WTC11 (cell line): ENCODE results near the gene CAPN2. TPM values are rescaled to one million over a fixed set of nuclear protein-coding genes. Genes with fewer than 3 reads are reported as not detected.

Source experiments
- ATAC-seq: fragments of 200-7000 bp; cut with Tn5 transposase; 2 replicates; pipeline ENCODE4 v1.10.0; 2021; ENCODE audit warnings: mild to moderate bottlenecking, moderate library complexity
- CTCF ChIA-PET: fragments of 300-600 bp; sonication (Branson Sonifier 250); formaldehyde crosslinking; loops from one replicate; lab custom pipeline; 2021; ENCODE audit warnings: antibody characterized with exemption; lab: Charles Lee
- POLR2A ChIA-PET: fragments of 350-600 bp; sonication (Branson Sonifier 250); formaldehyde crosslinking; loops from one replicate; lab custom pipeline; 2021; ENCODE audit warnings: antibody characterized with exemption; lab: Charles Lee
- DNase-seq: peaks from one replicate; pipeline ENCODE4 v3.0.0; 2021; ENCODE audit warnings: low spot score
- H3K27ac Mint-ChIP-seq: 2 replicates; pipeline ENCODE4 v1.8.0; 2021; ENCODE audit warnings: mixed read lengths
- H3K27me3 Mint-ChIP-seq: 2 replicates; pipeline ENCODE4 v1.8.0; 2021; ENCODE audit warnings: low read depth, mild to moderate bottlenecking, moderate library complexity, mixed read lengths
- H3K36me3 Mint-ChIP-seq: 2 replicates; pipeline ENCODE4 v1.8.0; 2021; ENCODE audit warnings: mixed read lengths
- H3K4me1 Mint-ChIP-seq: 2 replicates; pipeline ENCODE4 v1.8.0; 2022; ENCODE audit warnings: mixed read lengths
- H3K4me3 Mint-ChIP-seq: 2 replicates; pipeline ENCODE4 v1.8.0; 2021; ENCODE audit warnings: mild to moderate bottlenecking, moderate library complexity, mixed read lengths
- H3K9me3 Mint-ChIP-seq: 2 replicates; pipeline ENCODE4 v1.8.0; 2021; ENCODE audit warnings: mixed read lengths
- EMX1 ChIP-seq: fragments of 250-450 bp; sonication (Bioruptor Pico); IDR thresholded peaks from 2 replicates; pipeline ENCODE4 v1.8.0; 2021; ENCODE audit warnings: mild to moderate bottlenecking
- FOXP1 ChIP-seq: sonication (generic); formaldehyde crosslinking; IDR thresholded peaks from 2 replicates; pipeline ENCODE4 v1.8.0; 2022; ENCODE audit warnings: missing genetic modification reagents, mild to moderate bottlenecking, moderate library complexity, borderline replicate concordance
- GABPB1 ChIP-seq: sonication (generic); formaldehyde crosslinking; IDR thresholded peaks from 2 replicates; pipeline ENCODE4 v1.8.1; 2023; ENCODE audit warnings: mild to moderate bottlenecking, missing genetic modification reagents
- GRHL2 ChIP-seq: fragments of 250-450 bp; sonication (Bioruptor Pico); IDR thresholded peaks from 2 replicates; pipeline ENCODE4 v1.8.0; 2022; ENCODE audit warnings: mild to moderate bottlenecking, moderate library complexity; ENCODE audit not compliant: insufficient replicate concordance, severe bottlenecking
- HMGA2 ChIP-seq: fragments of 250-450 bp; sonication (Bioruptor Pico); IDR thresholded peaks from 2 replicates; pipeline ENCODE4 v1.4.0; 2021; ENCODE audit warnings: mild to moderate bottlenecking, moderate library complexity
- JAZF1 ChIP-seq: fragments of 250-450 bp; sonication (Bioruptor Pico); IDR thresholded peaks from 2 replicates; pipeline ENCODE4 v1.9.0; 2021; ENCODE audit warnings: moderate library complexity, mild to moderate bottlenecking, inconsistent platforms
- KAT7 ChIP-seq: sonication (generic); formaldehyde crosslinking; IDR thresholded peaks from 2 replicates; pipeline ENCODE4 v1.8.1; 2023; ENCODE audit warnings: missing genetic modification reagents, mild to moderate bottlenecking, borderline replicate concordance
- MYBL2 ChIP-seq: sonication (generic); formaldehyde crosslinking; IDR thresholded peaks from 2 replicates; pipeline ENCODE4 v1.8.1; 2023; ENCODE audit warnings: mild to moderate bottlenecking, moderate library complexity, missing genetic modification reagents
- NFATC4 ChIP-seq: fragments of 250-450 bp; sonication (Bioruptor Pico); IDR thresholded peaks from 2 replicates; pipeline ENCODE4 v1.9.0; 2021; ENCODE audit warnings: mild to moderate bottlenecking
- NR2C2 ChIP-seq: sonication (generic); formaldehyde crosslinking; IDR thresholded peaks from 2 replicates; pipeline ENCODE4 v1.8.0; 2022; ENCODE audit warnings: mild to moderate bottlenecking, missing genetic modification reagents
- RELA ChIP-seq: sonication (generic); formaldehyde crosslinking; IDR thresholded peaks from 2 replicates; pipeline ENCODE4 v1.8.1; 2022; ENCODE audit warnings: missing genetic modification reagents, mild to moderate bottlenecking, borderline replicate concordance
- TEAD1 ChIP-seq: sonication (generic); formaldehyde crosslinking; IDR thresholded peaks from 2 replicates; pipeline ENCODE4 v1.8.0; 2022; ENCODE audit warnings: mild to moderate bottlenecking, missing genetic modification reagents
- ZBTB21 ChIP-seq: sonication (generic); formaldehyde crosslinking; IDR thresholded peaks from 2 replicates; pipeline ENCODE4 v1.8.1; 2023; ENCODE audit warnings: mild to moderate bottlenecking, missing genetic modification reagents, borderline replicate concordance
- ZNF121 ChIP-seq: sonication (generic); formaldehyde crosslinking; IDR thresholded peaks from 2 replicates; pipeline ENCODE4 v1.8.0; 2023; ENCODE audit warnings: missing genetic modification reagents
- ZNF671 ChIP-seq: fragments of 250-450 bp; sonication (Bioruptor Pico); IDR thresholded peaks from 2 replicates; pipeline ENCODE4 v1.8.0; 2021; ENCODE audit warnings: mild to moderate bottlenecking
- total RNA-seq: library from RNA; stranded (reverse); gene quantifications from 3 replicates; pipeline ENCODE4 v1.2.3, GENCODE V29; 2021
- TF ChIP-seq, protein P1 (sequence below): sonication (generic); formaldehyde crosslinking; IDR thresholded peaks from 2 replicates; pipeline ENCODE4 v1.8.1; 2022; ENCODE audit warnings: missing genetic modification reagents, borderline replicate concordance
- TF ChIP-seq, protein P2 (sequence below): fragments of 250-450 bp; sonication (Bioruptor Pico); IDR thresholded peaks from 2 replicates; pipeline ENCODE4 v2.1.2; 2022; ENCODE audit warnings: mild to moderate bottlenecking, moderate library complexity
- TF ChIP-seq, protein P3 (sequence below): fragments of 250-450 bp; sonication (Bioruptor Pico); IDR thresholded peaks from 2 replicates; pipeline ENCODE4 v1.9.0; 2021; ENCODE audit warnings: mild to moderate bottlenecking
- TF ChIP-seq, protein P4 (sequence below): sonication (generic); formaldehyde crosslinking; IDR thresholded peaks from 2 replicates; pipeline ENCODE4 v1.8.1; 2022; ENCODE audit warnings: low read depth, mild to moderate bottlenecking, moderate library complexity, missing genetic modification reagents, borderline replicate concordance
- TF ChIP-seq, protein P5 (sequence below): sonication (generic); formaldehyde crosslinking; IDR thresholded peaks from 2 replicates; pipeline ENCODE4 v1.8.0; 2022; ENCODE audit warnings: mild to moderate bottlenecking, missing genetic modification reagents
- TF ChIP-seq, protein P6 (sequence below): sonication (generic); formaldehyde crosslinking; IDR thresholded peaks from 2 replicates; pipeline ENCODE4 v1.8.0; 2022; ENCODE audit warnings: missing genetic modification reagents
- TF ChIP-seq, protein P7 (sequence below): fragments of 250-450 bp; sonication (Bioruptor Pico); IDR thresholded peaks from 2 replicates; pipeline ENCODE4 v1.9.0; 2021; ENCODE audit warnings: moderate library complexity, mild to moderate bottlenecking, inconsistent platforms, borderline replicate concordance

Gene CAPN2
- total RNA-seq, 1 experiment from 2014 or later = 21.3 TPM

DNA sequence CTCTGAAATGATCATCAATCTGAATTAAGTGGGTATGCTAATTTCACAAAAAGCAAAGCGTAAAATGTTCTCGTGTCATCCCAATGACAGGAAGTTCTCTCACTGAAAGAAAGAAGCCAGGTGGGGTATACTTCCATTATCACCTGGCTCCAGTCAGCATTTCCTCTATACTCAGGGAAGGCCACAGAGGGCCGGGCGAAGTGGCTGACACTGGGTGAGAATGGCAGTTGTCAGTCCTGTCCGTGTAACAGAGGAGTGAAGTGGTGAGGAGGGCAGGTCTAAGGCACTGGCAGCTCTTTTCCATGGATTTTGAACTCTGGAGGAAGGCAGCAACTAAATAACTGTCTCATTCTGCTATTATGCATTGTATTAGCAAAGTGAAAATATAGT is 60.4 kb downstream of the CAPN2 start (continued):
- TF ChIP-seq, protein P1, sequence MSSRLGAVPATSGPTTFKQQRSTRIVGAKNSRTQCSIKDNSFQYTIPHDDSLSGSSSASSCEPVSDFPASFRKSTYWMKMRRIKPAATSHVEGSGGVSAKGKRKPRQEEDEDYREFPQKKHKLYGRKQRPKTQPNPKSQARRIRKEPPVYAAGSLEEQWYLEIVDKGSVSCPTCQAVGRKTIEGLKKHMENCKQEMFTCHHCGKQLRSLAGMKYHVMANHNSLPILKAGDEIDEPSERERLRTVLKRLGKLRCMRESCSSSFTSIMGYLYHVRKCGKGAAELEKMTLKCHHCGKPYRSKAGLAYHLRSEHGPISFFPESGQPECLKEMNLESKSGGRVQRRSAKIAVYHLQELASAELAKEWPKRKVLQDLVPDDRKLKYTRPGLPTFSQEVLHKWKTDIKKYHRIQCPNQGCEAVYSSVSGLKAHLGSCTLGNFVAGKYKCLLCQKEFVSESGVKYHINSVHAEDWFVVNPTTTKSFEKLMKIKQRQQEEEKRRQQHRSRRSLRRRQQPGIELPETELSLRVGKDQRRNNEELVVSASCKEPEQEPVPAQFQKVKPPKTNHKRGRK (CRISPR knock-in tag) = no peak
- TF ChIP-seq ZBTB21 = no peak
- TF ChIP-seq KAT7 = no peak
- TF ChIP-seq NFATC4 (CRISPR knock-in tag) = no peak
- no peak for TF ChIP-seq JAZF1 (CRISPR knock-in tag)
- no peak for TF ChIP-seq MYBL2

DNA sequence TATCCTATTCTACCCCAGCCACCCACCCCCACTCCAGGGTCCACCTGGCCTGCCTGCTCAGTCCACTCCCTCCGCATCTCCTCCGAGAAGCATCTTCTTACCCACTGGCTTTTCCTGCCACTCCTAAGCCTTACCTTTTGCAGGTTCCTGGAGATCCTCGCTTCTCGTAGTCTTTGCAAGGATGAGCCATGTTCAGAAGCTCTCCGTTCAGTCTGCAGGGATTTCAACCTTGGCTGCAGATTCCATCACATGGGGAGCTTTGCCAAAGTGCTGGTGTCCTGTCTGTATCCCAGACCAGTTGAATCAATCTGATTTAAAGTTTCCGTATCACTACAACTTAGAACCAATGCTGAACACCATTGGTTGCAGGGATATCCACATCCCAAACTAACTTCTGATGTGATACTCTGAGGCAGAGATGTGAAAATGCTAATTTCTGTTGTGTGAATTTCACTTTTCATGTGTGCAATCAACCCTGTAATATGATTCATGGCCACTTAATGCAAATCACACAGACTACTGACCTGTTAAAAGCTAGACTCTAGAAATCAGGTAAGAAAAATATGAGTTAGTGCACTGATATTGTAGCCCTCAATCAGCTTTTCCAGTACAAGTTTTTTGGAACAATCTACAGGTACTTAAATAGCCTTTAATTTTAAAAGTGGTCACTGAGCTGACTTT is 61.9 kb downstream of the CAPN2 start:
- DNase-seq (no peak), ATAC-seq (no peak)
- ChIA-PET CTCF (interaction anchor here (0.6 kb wide), 1 partner anchor 15 kb away, joined by 3 read pairs; no protein-coding TSS in a partner anchor), POLR2A (no interaction called here)
- H3K27me3 Mint-ChIP-seq = no peaks in the 10 kb centered on the region
- H3K9me3 Mint-ChIP-seq = 0 out of 2 replicates have a peak, but pooled peaks cover 4% of the 10 kb centered on the region
- TF ChIP-seq RELA (CRISPR knock-in tag) (no peak), HMGA2 (CRISPR knock-in tag) (no peak), FOXP1 (CRISPR knock-in tag) (no peak), ZNF121 (CRISPR knock-in tag) (no peak), ZNF671 (CRISPR knock-in tag) (no peak), GABPB1 (no peak), NR2C2 (CRISPR knock-in tag) (no peak), EMX1 (CRISPR knock-in tag) (no peak), GRHL2 (no peak), TEAD1 (no peak), KAT7 (no peak)
- TF ChIP-seq, protein P2, sequence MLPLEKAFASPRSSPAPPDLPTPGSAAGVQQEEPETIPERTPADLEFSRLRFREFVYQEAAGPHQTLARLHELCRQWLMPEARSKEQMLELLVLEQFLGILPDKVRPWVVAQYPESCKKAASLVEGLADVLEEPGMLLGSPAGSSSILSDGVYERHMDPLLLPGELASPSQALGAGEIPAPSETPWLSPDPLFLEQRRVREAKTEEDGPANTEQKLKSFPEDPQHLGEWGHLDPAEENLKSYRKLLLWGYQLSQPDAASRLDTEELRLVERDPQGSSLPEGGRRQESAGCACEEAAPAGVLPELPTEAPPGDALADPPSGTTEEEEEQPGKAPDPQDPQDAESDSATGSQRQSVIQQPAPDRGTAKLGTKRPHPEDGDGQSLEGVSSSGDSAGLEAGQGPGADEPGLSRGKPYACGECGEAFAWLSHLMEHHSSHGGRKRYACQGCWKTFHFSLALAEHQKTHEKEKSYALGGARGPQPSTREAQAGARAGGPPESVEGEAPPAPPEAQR (CRISPR knock-in tag) = no peak
- TF ChIP-seq, protein P1 (CRISPR knock-in tag) = no peak
- TF ChIP-seq, protein P3, sequence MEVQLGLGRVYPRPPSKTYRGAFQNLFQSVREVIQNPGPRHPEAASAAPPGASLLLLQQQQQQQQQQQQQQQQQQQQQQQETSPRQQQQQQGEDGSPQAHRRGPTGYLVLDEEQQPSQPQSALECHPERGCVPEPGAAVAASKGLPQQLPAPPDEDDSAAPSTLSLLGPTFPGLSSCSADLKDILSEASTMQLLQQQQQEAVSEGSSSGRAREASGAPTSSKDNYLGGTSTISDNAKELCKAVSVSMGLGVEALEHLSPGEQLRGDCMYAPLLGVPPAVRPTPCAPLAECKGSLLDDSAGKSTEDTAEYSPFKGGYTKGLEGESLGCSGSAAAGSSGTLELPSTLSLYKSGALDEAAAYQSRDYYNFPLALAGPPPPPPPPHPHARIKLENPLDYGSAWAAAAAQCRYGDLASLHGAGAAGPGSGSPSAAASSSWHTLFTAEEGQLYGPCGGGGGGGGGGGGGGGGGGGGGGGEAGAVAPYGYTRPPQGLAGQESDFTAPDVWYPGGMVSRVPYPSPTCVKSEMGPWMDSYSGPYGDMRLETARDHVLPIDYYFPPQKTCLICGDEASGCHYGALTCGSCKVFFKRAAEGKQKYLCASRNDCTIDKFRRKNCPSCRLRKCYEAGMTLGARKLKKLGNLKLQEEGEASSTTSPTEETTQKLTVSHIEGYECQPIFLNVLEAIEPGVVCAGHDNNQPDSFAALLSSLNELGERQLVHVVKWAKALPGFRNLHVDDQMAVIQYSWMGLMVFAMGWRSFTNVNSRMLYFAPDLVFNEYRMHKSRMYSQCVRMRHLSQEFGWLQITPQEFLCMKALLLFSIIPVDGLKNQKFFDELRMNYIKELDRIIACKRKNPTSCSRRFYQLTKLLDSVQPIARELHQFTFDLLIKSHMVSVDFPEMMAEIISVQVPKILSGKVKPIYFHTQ = no peak
- TF ChIP-seq, protein P4, sequence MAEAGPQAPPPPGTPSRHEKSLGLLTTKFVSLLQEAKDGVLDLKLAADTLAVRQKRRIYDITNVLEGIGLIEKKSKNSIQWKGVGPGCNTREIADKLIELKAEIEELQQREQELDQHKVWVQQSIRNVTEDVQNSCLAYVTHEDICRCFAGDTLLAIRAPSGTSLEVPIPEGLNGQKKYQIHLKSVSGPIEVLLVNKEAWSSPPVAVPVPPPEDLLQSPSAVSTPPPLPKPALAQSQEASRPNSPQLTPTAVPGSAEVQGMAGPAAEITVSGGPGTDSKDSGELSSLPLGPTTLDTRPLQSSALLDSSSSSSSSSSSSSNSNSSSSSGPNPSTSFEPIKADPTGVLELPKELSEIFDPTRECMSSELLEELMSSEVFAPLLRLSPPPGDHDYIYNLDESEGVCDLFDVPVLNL = no peak
- TF ChIP-seq, protein P5, sequence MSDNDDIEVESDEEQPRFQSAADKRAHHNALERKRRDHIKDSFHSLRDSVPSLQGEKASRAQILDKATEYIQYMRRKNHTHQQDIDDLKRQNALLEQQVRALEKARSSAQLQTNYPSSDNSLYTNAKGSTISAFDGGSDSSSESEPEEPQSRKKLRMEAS (CRISPR knock-in tag) = no peak
- TF ChIP-seq, protein P6, sequence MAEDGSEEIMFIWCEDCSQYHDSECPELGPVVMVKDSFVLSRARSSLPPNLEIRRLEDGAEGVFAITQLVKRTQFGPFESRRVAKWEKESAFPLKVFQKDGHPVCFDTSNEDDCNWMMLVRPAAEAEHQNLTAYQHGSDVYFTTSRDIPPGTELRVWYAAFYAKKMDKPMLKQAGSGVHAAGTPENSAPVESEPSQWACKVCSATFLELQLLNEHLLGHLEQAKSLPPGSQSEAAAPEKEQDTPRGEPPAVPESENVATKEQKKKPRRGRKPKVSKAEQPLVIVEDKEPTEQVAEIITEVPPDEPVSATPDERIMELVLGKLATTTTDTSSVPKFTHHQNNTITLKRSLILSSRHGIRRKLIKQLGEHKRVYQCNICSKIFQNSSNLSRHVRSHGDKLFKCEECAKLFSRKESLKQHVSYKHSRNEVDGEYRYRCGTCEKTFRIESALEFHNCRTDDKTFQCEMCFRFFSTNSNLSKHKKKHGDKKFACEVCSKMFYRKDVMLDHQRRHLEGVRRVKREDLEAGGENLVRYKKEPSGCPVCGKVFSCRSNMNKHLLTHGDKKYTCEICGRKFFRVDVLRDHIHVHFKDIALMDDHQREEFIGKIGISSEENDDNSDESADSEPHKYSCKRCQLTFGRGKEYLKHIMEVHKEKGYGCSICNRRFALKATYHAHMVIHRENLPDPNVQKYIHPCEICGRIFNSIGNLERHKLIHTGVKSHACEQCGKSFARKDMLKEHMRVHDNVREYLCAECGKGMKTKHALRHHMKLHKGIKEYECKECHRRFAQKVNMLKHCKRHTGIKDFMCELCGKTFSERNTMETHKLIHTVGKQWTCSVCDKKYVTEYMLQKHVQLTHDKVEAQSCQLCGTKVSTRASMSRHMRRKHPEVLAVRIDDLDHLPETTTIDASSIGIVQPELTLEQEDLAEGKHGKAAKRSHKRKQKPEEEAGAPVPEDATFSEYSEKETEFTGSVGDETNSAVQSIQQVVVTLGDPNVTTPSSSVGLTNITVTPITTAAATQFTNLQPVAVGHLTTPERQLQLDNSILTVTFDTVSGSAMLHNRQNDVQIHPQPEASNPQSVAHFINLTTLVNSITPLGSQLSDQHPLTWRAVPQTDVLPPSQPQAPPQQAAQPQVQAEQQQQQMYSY (CRISPR knock-in tag) = no peak
- TF ChIP-seq, protein P7, sequence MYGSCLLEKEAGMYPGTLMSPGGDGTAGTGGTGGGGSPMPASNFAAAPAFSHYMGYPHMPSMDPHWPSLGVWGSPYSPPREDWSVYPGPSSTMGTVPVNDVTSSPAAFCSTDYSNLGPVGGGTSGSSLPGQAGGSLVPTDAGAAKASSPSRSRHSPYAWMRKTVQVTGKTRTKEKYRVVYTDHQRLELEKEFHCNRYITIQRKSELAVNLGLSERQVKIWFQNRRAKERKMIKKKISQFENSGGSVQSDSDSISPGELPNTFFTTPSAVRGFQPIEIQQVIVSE (CRISPR knock-in tag) = no peak
- peaks cover 44% of the 10 kb centered on the region for H3K36me3 Mint-ChIP-seq
- H3K4me3 Mint-ChIP-seq = no peak overlapping the region
- peaks cover 17% of the 10 kb centered on the region for H3K4me1 Mint-ChIP-seq
- H3K27ac Mint-ChIP-seq = peak overlapping the region; percentile 68; the same call in 1 of the 2 replicates
